ENCODE data around the gene OR10S1.

Gene OR10S1

GRCh38 chr11:123979311-123979710 is 1.7 kb upstream of the OR10S1 start:
- no peak for TF ChIP-seq CTCF (IDR thresholded peaks at IDR 0.05; ENCODE audit: poor library complexity, severe bottlenecking)
- Histone ChIP-seq H3K27ac (ENCODE audit: poor library complexity, severe bottlenecking) (no peak overlapping the region), H3K27me3 (ENCODE audit: insufficient read depth, poor library complexity, severe bottlenecking) (no peaks in the 10 kb centered on the region), H3K4me3 (ENCODE audit: severe bottlenecking) (no peak overlapping the region), H3K9me3 (ENCODE audit: severe bottlenecking) (no peaks in the 10 kb centered on the region), H3K36me3 (ENCODE audit: low read depth) (no peaks in the 10 kb centered on the region), H3K4me1 (ENCODE audit: insufficient read depth, poor library complexity, severe bottlenecking) (peaks cover 30% of the 10 kb centered on the region)
- DNase-seq (ENCODE audit: low spot score) (no peak), ATAC-seq (ENCODE audit: low read depth) (no peak)

- peak overlapping the region; percentile 57 for H3K27ac ChIP-seq (ENCODE audit: poor library complexity, severe bottlenecking)
Observed at GRCh38 chr11:123976770-123977560, 616 bp downstream of the OR10S1 start.

GRCh38 chr11:123973816-123974215 is 3.8 kb downstream of the OR10S1 start:
- Histone ChIP-seq H3K27me3 (ENCODE audit: insufficient read depth, poor library complexity, severe bottlenecking) (no peaks in the 10 kb centered on the region), H3K36me3 (ENCODE audit: low read depth) (no peaks in the 10 kb centered on the region), H3K9me3 (ENCODE audit: severe bottlenecking) (no peaks in the 10 kb centered on the region), H3K4me3 (ENCODE audit: severe bottlenecking) (no peak overlapping the region), H3K4me1 (ENCODE audit: insufficient read depth, poor library complexity, severe bottlenecking) (peaks cover 44% of the 10 kb centered on the region), H3K27ac (ENCODE audit: poor library complexity, severe bottlenecking) (peak overlapping the region; percentile 98)
- TF ChIP-seq CTCF (IDR thresholded peaks at IDR 0.05; ENCODE audit: poor library complexity, severe bottlenecking): no peak
- no peak for DNase-seq (ENCODE audit: low spot score)
- ATAC-seq (ENCODE audit: low read depth): peak; percentile 98

More at GRCh38 chr11:123976770-123977560, 616 bp downstream of the OR10S1 start:
- Histone ChIP-seq H3K9me3 (ENCODE audit: severe bottlenecking) (no peaks in the 10 kb centered on the region), H3K4me3 (ENCODE audit: severe bottlenecking) (no peak overlapping the region), H3K27me3 (ENCODE audit: insufficient read depth, poor library complexity, severe bottlenecking) (no peaks in the 10 kb centered on the region), H3K36me3 (ENCODE audit: low read depth) (no peaks in the 10 kb centered on the region), H3K4me1 (ENCODE audit: insufficient read depth, poor library complexity, severe bottlenecking) (peaks cover 44% of the 10 kb centered on the region)
- no peak for TF ChIP-seq CTCF (IDR thresholded peaks at IDR 0.05; ENCODE audit: poor library complexity, severe bottlenecking)
- DNase-seq (ENCODE audit: low spot score) (no peak), ATAC-seq (ENCODE audit: low read depth) (no peak)

- Histone ChIP-seq H3K4me1 (ENCODE audit: insufficient read depth, poor library complexity, severe bottlenecking) (no peaks in the 10 kb centered on the region), H3K27me3 (ENCODE audit: insufficient read depth, poor library complexity, severe bottlenecking) (no peaks in the 10 kb centered on the region), H3K27ac (ENCODE audit: poor library complexity, severe bottlenecking) (no peak overlapping the region), H3K4me3 (ENCODE audit: severe bottlenecking) (no peak overlapping the region), H3K9me3 (ENCODE audit: severe bottlenecking) (no peaks in the 10 kb centered on the region), H3K36me3 (ENCODE audit: low read depth) (no peaks in the 10 kb centered on the region)
- no peak for DNase-seq (ENCODE audit: low spot score)
- ATAC-seq (ENCODE audit: low read depth): no peak
- no peak for TF ChIP-seq CTCF (IDR thresholded peaks at IDR 0.05; ENCODE audit: poor library complexity, severe bottlenecking)
Observed at GRCh38 chr11:123956752-123957151, 20.8 kb downstream of the OR10S1 start.

- no peak for DNase-seq (ENCODE audit: low spot score)
- no peaks in the 10 kb centered on the region for H3K27me3 ChIP-seq (ENCODE audit: insufficient read depth, poor library complexity, severe bottlenecking)
- H3K4me1 ChIP-seq (ENCODE audit: insufficient read depth, poor library complexity, severe bottlenecking): no peaks in the 10 kb centered on the region
- H3K36me3 ChIP-seq (ENCODE audit: low read depth): no peaks in the 10 kb centered on the region
- no peaks in the 10 kb centered on the region for H3K9me3 ChIP-seq (ENCODE audit: severe bottlenecking)
- H3K4me3 ChIP-seq (ENCODE audit: severe bottlenecking): no peak overlapping the region
- no peak overlapping the region for H3K27ac ChIP-seq (ENCODE audit: poor library complexity, severe bottlenecking)
- TF ChIP-seq CTCF (IDR thresholded peaks at IDR 0.05; ENCODE audit: poor library complexity, severe bottlenecking): no peak
- no peak for ATAC-seq (ENCODE audit: low read depth)
Observed at GRCh38 chr11:123945132-123945531, 32.4 kb downstream of the OR10S1 start.
